Ovary (tissue), 3 donors: ENCODE data around the gene PUS10.

Experiments
- EP300 ChIP-seq: sonication (generic); formaldehyde crosslinking; IDR thresholded peaks from one replicate; pipeline ENCODE4 v1.6.1; 2017; ENCODE audit warnings: antibody characterized with exemption
- POLR2A ChIP-seq: fragments of 450-650 bp; IDR thresholded peaks from one replicate; pipeline ENCODE4 v1.6.1; 2017; ENCODE audit warnings: antibody characterized with exemption, mild to moderate bottlenecking, moderate library complexity
- TF ChIP-seq, protein P1 (sequence below), 3 donors: fragments of 450-650 bp in 2 of 3; fragments of 200-600 bp in 1 of 3; IDR thresholded peaks; one replicate each; pipeline versions ENCODE4 v1.5.1 to v1.8.0; 2016 to 2022; ENCODE audit warnings: antibody characterized with exemption in 3 of 3, mild to moderate bottlenecking in 1 of 3
- donor health status: DM: no; HTN: no; CAD: no.

DNA sequence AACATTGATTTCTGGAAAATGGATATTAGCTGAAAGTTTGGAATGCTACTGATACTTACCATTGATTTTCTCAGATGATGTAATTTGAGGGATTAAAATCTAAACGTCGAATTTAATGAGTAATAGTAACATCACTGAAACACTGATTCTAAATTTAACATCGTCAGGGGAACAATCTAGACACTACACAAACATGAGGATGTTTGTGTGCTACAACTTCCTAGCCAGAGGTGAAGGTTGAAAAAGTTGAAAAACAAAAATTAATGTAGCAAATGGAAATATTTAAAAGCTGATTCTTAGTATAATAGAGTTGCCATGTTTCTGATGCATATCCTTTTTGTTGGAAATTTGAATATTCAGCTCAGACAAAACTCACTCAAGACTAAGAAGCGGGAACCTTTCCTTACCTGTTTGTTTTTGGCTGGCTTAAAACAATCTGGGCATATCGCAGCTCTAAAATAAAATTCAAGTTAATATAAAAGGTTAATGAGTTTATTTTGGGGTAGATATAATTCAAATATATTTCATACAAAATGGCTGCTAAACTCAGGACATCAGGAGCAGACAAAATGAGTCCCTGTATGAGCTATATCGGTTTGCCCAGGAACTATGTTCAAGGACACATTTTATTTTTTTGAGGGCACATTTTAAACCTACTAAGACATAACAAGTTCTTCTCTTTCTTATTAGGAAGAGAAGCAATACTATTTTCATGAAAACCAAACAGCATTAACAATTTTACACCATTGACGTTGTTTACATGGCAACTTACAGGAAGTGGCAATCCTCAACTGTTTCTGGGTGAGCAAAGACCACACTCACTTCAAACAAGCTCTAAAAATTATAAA, 53.2 kb downstream of the PUS10 start:
- TF ChIP-seq, protein P1, sequence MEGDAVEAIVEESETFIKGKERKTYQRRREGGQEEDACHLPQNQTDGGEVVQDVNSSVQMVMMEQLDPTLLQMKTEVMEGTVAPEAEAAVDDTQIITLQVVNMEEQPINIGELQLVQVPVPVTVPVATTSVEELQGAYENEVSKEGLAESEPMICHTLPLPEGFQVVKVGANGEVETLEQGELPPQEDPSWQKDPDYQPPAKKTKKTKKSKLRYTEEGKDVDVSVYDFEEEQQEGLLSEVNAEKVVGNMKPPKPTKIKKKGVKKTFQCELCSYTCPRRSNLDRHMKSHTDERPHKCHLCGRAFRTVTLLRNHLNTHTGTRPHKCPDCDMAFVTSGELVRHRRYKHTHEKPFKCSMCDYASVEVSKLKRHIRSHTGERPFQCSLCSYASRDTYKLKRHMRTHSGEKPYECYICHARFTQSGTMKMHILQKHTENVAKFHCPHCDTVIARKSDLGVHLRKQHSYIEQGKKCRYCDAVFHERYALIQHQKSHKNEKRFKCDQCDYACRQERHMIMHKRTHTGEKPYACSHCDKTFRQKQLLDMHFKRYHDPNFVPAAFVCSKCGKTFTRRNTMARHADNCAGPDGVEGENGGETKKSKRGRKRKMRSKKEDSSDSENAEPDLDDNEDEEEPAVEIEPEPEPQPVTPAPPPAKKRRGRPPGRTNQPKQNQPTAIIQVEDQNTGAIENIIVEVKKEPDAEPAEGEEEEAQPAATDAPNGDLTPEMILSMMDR (IDR thresholded peaks at IDR 0.05), result no peak
- TF ChIP-seq POLR2A, result no peak
- no peak for TF ChIP-seq EP300
